GM21529 (cell line): Measurements from ENCODE around the gene GPM6B.

Experiments used
- ATAC-seq: cut with Tn5 transposase; IDR thresholded peaks from one replicate; pipeline ENCODE4 v1.9.1; 2021; ENCODE audit not compliant: unreplicated experiment

GPM6B gene

GRCh38 chrX:13816643-13817627 lies at the start of gene GPM6B:
Gene GPM6B (minus strand): TSS chrX:13817093. CDS start chrX:13816904, 189 bp downstream.
- no peak for ATAC-seq

GRCh38 chrX:13864264-13864663 lies 47.4 kb upstream of the GPM6B start:
- no peak for ATAC-seq

GRCh38 chrX:13863324-13863723 lies 46.4 kb upstream of the GPM6B start:
- no peak for ATAC-seq

- ATAC-seq = no peak
Measured at GRCh38 chrX:13859724-13860123, 42.8 kb upstream of the GPM6B start.

DNA sequence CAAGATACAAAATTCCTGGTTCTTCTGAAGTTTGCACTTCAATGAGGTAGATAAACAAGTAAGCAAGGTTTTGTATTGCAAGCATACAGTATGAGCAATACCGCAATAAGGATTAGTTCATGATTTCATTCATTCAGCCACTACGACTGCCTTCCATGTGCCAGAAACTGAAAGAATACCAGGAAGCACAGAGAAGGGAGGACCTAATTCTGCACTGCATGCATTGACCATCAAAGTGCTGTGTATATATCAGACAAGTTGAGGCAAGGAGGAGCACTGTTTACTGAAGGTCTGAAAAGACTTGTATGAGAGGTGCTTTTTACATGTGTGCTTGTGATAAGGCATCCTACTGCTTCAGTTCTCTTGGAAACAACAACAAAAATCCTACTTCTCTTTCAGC lies 40.9 kb upstream of the GPM6B start:
- ATAC-seq = no peak

- peak; percentile 52 for ATAC-seq
Measured at GRCh38 chrX:13855689-13856450, 39.0 kb upstream of the GPM6B start.

DNA sequence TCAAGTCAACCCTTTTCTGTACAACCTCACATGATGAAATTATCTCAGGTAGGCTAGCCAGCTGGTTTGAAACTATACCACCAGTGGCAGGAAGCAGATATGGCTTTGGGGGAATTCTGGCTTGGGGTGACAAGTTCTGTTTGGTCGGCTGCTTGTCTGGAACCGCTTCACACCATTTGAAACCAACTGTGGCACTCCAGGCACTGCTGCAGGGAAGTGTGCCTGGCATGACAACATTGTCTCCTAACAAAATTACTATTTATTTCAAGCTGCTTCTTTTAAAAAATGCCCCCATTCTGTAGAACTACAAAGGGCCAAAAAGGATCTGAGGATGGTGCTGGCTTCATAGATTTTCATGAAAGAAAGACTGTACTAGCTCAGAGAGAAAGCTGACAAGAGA lies 37.1 kb upstream of the GPM6B start:
- no peak for ATAC-seq

- ATAC-seq = peak; percentile 65
Measured at GRCh38 chrX:13852001-13852695, 35.3 kb upstream of the GPM6B start.

GRCh38 chrX:13845721-13846378 lies 29.0 kb upstream of the GPM6B start:
- no peak for ATAC-seq

DNA sequence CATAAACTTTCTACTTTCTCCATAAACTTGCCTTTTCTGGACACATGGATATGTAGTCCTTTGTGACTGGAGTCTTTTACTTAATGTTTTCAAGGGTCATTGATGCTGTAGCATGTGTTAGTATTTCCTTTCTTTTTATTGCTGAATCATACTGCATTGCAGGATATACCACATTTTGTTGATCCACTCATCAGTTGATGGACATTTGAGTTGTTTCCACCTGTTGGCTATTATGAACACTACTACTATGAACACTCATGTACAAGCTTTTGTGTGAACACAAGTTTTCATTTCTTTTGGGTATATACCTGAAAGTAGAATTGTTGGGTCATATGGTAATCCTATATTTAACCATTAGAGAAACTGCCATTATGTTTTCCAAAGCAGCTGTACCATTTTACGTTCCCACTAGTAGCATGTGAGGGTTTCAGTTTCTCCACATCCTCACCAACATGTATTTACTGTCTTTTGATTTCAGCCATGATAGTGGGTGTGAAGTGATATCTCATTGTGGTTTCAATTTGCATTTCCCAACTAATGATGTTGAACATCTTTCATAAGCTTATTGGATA lies 26.3 kb upstream of the GPM6B start:
- ATAC-seq = no peak

DNA sequence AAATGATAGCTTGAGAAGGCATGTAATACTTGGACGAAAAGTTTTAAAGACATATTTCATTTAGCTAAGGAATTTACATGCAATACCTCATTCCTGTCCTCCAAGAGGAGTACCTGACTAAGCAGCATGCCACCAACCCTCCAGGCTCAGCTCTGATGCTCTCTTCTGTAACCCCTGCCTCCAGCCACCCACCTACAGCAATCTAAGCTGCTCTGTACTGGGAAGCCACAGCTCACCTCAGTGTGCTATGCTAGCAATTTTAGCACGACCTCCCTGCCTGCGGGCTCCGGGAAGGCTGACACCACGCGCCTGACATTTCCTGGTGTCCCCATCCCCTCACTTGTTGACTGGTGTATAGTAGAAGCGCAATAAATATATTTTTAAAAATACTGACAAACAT lies 23.2 kb upstream of the GPM6B start:
- ATAC-seq = no peak

DNA sequence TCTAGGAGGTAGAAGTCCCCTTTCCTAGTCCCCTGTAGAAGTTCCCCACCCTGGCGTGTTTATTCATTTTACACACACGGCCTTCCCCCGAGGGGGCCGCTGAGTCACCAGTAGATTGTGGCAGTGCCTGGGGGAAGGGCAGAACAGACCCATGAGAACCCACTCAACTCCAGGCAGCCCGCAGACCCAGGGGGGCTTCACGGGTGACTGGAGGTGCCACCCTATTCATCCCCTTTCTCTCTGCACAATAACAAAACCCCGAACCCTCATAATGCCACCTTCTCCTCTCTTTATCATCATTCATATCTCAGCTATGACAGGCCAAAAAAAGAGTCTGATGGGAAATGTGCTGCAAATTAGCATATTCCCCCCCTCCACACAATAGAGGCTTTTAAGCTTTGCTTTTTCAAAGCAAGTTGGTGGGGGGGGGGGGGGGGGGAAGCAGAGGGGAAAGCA lies 20.4 kb upstream of the GPM6B start:
- ATAC-seq = no peak

- no peak for ATAC-seq
Measured at GRCh38 chrX:13836575-13836974, 19.7 kb upstream of the GPM6B start.

DNA sequence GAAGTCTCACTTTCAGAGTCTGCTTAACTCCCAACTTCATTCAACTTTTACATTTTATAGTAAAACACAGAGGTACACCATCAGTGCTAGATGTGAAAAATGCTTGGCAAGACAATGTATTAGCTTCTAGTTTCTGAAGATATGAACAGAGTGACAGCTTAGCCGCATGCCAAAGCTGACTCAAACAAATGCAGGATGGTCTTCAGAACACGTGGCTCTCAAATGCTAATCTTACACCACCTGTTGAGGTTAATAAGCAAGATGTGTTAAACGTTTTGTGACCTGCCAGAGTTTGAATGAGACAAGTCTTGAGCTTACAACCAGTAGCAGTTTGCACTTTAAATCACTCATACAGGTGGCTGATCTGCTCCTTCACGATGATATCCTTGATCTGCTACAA lies 18.9 kb upstream of the GPM6B start:
- no peak for ATAC-seq

DNA sequence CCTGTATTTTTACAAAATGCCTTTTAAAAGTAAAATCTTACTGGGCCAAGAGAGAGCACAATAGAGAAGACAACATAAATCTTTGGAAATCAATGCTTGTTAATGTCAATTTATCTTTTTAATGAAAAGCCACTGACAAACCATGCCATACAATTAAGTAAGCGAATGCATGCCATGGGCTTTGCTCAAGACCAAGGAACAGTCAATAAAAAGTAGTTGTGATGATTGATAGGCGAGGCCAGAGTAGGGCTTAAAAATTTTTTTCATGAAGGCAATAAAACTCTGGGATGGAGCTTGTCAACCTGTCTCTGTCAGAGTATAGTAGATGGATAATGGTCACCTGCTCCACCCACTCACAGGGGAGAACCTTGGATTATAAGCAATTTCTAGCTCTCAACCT lies 17.5 kb upstream of the GPM6B start:
- no peak for ATAC-seq

- no peak for ATAC-seq
Measured at GRCh38 chrX:13829983-13830382, 13.1 kb upstream of the GPM6B start.

- ATAC-seq = no peak
Measured at GRCh38 chrX:13828392-13828791, 11.5 kb upstream of the GPM6B start.

- ATAC-seq = no peak
Measured at GRCh38 chrX:13827298-13828090, 10.6 kb upstream of the GPM6B start.

DNA sequence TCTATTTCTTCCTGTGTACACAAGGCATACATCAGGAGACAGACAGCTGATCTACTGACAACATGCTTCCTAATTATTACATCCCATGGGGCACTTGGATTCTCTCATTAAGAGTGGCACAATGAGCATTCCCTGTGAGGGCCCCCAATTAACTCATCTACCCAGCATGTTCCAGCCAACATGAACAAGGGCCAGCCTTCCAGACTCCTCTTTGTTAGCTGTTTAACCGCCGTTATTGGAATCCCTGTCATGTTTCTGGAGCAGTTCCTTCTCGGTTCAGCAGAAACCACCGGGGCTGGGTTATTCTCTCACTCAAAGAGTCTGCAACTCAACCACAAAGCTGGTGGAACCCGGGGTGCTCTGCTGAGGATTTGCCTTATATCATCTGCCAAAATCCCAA lies 9.9 kb upstream of the GPM6B start:
- ATAC-seq = no peak
